Endothelial cell of umbilical vein (primary cell): ENCODE data around the gene TAF1L.
"Not testable (repeated sequence)": the region's sequence is repeated elsewhere in the genome, so short reads cannot be mapped to it uniquely, and the experiment has no call there.

ENCODE experiments used
- CTCF ChIP-seq, 2 donors: IDR thresholded peaks; 1 replicate in 1 of 2; 2 replicates in 1 of 2; pipeline ENCODE4 v1.5.1; 2011; ENCODE audit warnings: low read length in 2 of 2, mild to moderate bottlenecking in 2 of 2, moderate library complexity in 2 of 2, control low read depth in 1 of 2, inconsistent platforms in 1 of 2, low read depth in 1 of 2; ENCODE audit not compliant: insufficient read depth in 1 of 2; ENCODE audit errors: extremely low read depth in 1 of 2
- GATA2 ChIP-seq: IDR thresholded peaks from 2 replicates; pipeline ENCODE4 v1.7.0; 2011; ENCODE audit warnings: low read depth, mild to moderate bottlenecking, moderate library complexity, mixed read lengths, low read length; ENCODE audit not compliant: insufficient read length, insufficient read depth
- JUN ChIP-seq: IDR thresholded peaks from 2 replicates; pipeline ENCODE4 v1.6.1; 2011; ENCODE audit warnings: borderline replicate concordance, low read depth; ENCODE audit not compliant: insufficient read length, insufficient read depth
- POLR2A ChIP-seq: IDR thresholded peaks from 2 replicates; pipeline ENCODE4 v1.6.1; 2012; ENCODE audit warnings: low read depth, mild to moderate bottlenecking, control low read depth, low read length
- POLR2AphosphoS5 ChIP-seq: IDR thresholded peaks from 2 replicates; pipeline ENCODE4 v1.6.1; 2012; ENCODE audit warnings: low read depth, mild to moderate bottlenecking, control low read depth, low read length, moderate library complexity; ENCODE audit not compliant: insufficient read depth

DNA sequence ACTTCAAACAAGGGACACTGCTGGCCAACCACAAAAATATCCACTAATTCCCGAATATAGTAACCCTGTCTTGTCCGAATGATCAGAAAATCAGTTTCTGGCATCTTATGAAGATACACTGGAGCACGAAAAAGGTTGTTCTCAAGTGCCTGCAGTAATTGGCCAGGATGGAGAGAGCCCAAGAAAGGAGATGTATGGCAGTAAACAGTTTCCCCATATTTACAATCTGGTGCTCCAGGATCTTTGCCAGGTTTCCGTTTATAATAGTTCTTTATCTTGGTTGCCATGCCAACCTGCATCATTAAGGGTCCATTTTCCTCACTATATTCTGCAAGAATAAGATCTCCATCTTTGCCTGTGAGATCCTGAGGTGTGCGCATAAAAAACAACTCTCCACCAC lies 2.3 kb downstream of the TAF1L start:
- not testable (repeated sequence) for TF ChIP-seq POLR2A; CTCF (IDR thresholded peaks at IDR 0.05; ENCODE audit: extremely low read depth in 1 of 2, insufficient read depth in 1 of 2, low read depth in 1 of 2, low read length in 2 of 2); JUN; POLR2AphosphoS5; GATA2
